GM12865 (cell line): Measurements from ENCODE around the gene PVALEF.

Source experiments
- DNase-seq: peaks from one replicate; pipeline ENCODE4 v3.0.0; 2010; ENCODE audit warnings: low read depth
- H3K4me3 ChIP-seq: 2 replicates; pipeline ENCODE4 v1.5.1; 2011; ENCODE audit warnings: mild to moderate bottlenecking, low read depth, low read length, control low read depth
- CTCF ChIP-seq: IDR thresholded peaks from 2 replicates; pipeline ENCODE4 v1.5.1; 2011; ENCODE audit warnings: low read length, control low read depth, low read depth, inconsistent platforms; ENCODE audit not compliant: insufficient read depth; ENCODE audit errors: missing control alignments

The PVALEF gene

GRCh38 chr17:81162491-81162890 is 2.8 kb upstream of the PVALEF start:
- H3K4me3 ChIP-seq: no peak overlapping the region
- no peak for TF ChIP-seq CTCF
- no peak for DNase-seq

GRCh38 chr17:81163051-81163695 is 2.1 kb upstream of the PVALEF start:
- no peak for DNase-seq
- no peak overlapping the region for H3K4me3 ChIP-seq
- TF ChIP-seq CTCF: no peak

- no peak overlapping the region for H3K4me3 ChIP-seq
- TF ChIP-seq CTCF: no peak
- no peak for DNase-seq
Measured at GRCh38 chr17:81163703-81164370, 1.5 kb upstream of the PVALEF start.

GRCh38 chr17:81164371-81165245 is 699 bp upstream of the PVALEF start:
- DNase-seq: no peak
- no peak for TF ChIP-seq CTCF
- no peak overlapping the region for H3K4me3 ChIP-seq

- no peak for DNase-seq
- H3K4me3 ChIP-seq: no peak within 1 kb of the TSS
- TF ChIP-seq CTCF: no peak
Measured at GRCh38 chr17:81166033-81166492, 756 bp downstream of the PVALEF start, which contains the start of gene AATK. Gene AATK, minus strand, starts transcription at chr17:81166221. Its CDS starts 229 bp downstream, at chr17:81165992.

GRCh38 chr17:81167194-81167524 is 1.9 kb downstream of the PVALEF start:
- H3K4me3 ChIP-seq: no peak overlapping the region
- no peak for TF ChIP-seq CTCF
- no peak for DNase-seq
